Measurements from ENCODE around the gene RMDN2. TPM values are rescaled to one million over a fixed set of nuclear protein-coding genes. Genes with fewer than 3 reads are reported as not detected.

The RMDN2 gene
- total RNA-seq, 2 experiments from 2014 or later, result 1.9 to 2.2 TPM

DNA sequence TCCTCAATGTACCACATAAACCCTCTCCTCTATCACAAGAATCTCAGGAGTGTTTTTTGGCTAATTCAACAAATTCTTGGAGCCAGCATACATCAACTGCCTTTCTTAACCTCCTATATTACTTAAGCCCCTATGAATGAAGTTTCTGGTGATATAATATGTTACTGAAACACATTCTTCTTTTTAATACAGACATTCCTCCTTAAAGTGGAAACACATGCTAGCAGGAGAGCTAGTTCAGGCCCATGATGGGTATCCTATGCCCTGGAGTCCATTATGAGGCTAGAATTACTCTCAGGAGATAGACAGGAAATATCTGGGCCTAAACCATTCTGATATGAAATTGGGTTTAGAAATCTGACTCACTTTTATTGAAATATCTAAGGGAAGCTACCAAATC, 26.6 kb upstream of the RMDN2 start:
- Mint-ChIP-seq H3K27me3 (ENCODE audit: low read depth) (peaks cover 2% of the 10 kb centered on the region), H3K9me3 (ENCODE audit: insufficient read depth) (peaks cover 9% of the 10 kb centered on the region), H3K4me1 (ENCODE audit: low read depth) (peaks cover under 1% of the 10 kb centered on the region), H3K36me3 (ENCODE audit: low read depth) (peaks cover 5% of the 10 kb centered on the region), H3K4me3 (no peak overlapping the region), H3K27ac (no peak overlapping the region)
- ATAC-seq (no peak), DNase-seq (no peak)
- CTCF ChIA-PET, result interaction anchor here (2.6 kb wide), 1 partner anchor 21 kb away, joined by 12 read pairs; no protein-coding TSS in a partner anchor
- POLR2A ChIA-PET, result no interaction called here

DNA sequence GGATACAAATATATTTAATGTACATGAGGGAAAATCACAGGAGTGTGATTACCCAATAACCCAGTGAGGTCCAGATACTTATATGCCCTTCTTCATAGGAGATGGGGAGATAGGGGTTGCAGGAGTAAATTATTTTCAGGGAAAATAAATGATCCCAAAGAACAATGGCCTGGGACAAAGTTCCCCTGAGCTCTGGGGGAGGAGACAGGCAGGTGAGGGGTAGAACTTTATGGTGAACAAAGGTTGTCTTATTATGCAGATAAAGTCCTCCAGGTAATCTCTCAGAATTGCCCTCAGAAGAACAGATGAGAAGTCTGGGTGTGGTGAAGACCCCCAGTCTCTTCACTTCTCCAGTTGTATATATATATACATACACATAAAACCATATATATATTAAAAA, 22.1 kb upstream of the RMDN2 start:
- Mint-ChIP-seq H3K4me1 (ENCODE audit: low read depth) (no peaks in the 10 kb centered on the region), H3K4me3 (no peak overlapping the region), H3K36me3 (ENCODE audit: low read depth) (peaks cover 5% of the 10 kb centered on the region), H3K27ac (no peak overlapping the region), H3K27me3 (ENCODE audit: low read depth) (peaks cover 13% of the 10 kb centered on the region), H3K9me3 (ENCODE audit: insufficient read depth) (peaks cover 9% of the 10 kb centered on the region)
- DNase-seq (no peak), ATAC-seq (no peak)
- POLR2A ChIA-PET, result no interaction called here
- CTCF ChIA-PET, result interaction anchor here (1.2 kb wide), 1 partner anchor 26 kb away, joined by 4 read pairs; no protein-coding TSS in a partner anchor

DNA sequence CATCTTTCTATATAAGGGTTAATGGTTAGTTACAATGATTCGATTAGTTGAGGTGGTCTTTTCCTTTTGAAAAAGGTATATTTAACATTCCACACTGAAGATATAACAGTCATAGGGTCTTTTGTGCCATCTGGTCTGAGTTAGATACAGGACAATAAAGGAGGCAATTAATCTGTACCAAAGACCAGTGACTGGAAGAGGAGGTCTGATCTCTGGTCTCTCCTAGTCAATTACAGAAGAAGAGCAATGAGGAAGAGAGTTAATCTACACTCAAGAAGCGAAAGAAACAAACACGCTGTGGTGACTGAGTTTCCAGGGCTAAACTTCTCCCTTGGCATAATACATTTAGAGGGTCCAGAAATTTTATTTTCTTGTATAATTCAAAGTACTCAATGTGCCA, 20.7 kb upstream of the RMDN2 start:
- ATAC-seq (no peak), DNase-seq (no peak)
- Mint-ChIP-seq H3K27me3 (ENCODE audit: low read depth) (peaks cover 13% of the 10 kb centered on the region), H3K9me3 (ENCODE audit: insufficient read depth) (peaks cover 9% of the 10 kb centered on the region), H3K4me3 (no peak overlapping the region), H3K36me3 (ENCODE audit: low read depth) (peaks cover 5% of the 10 kb centered on the region), H3K27ac (no peak overlapping the region), H3K4me1 (ENCODE audit: low read depth) (no peaks in the 10 kb centered on the region)
- CTCF ChIA-PET, result no interaction called here
- POLR2A ChIA-PET, result no interaction called here

GRCh38 chr2:37904993-37905392, 20.1 kb upstream of the RMDN2 start:
- no peak for ATAC-seq
- Mint-ChIP-seq H3K36me3 (ENCODE audit: low read depth) (peaks cover 4% of the 10 kb centered on the region), H3K27me3 (ENCODE audit: low read depth) (peaks cover 13% of the 10 kb centered on the region), H3K27ac (no peak overlapping the region), H3K4me1 (ENCODE audit: low read depth) (no peaks in the 10 kb centered on the region), H3K9me3 (ENCODE audit: insufficient read depth) (peaks cover 9% of the 10 kb centered on the region), H3K4me3 (no peak overlapping the region)
- POLR2A ChIA-PET, result no interaction called here
- no peak for DNase-seq
- CTCF ChIA-PET, result no interaction called here

DNA sequence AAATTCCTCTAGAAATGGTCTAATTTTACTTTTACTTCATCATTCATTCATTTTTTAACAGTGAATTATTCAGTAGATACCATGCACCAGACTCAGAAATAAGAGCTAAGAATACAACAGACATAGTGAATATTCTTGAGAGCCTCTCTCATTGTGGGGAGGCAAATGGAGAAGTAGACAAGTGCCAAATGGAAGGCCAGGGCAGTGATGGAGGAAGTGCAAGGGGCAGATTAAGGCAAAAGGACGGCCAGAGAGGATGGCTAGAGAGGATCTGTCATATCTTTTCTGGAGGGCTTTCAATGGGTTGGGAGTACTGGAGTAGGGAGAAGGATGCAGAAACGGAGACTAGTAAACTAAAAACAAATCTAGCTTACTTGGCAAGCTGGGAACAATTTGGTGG, 19.0 kb upstream of the RMDN2 start:
- ChIA-PET CTCF (no interaction called here), POLR2A (no interaction called here)
- H3K4me1 Mint-ChIP-seq (ENCODE audit: low read depth), result no peaks in the 10 kb centered on the region
- peaks cover 13% of the 10 kb centered on the region for H3K27me3 Mint-ChIP-seq (ENCODE audit: low read depth)
- H3K36me3 Mint-ChIP-seq (ENCODE audit: low read depth), result peaks cover 1% of the 10 kb centered on the region
- H3K4me3 Mint-ChIP-seq, result no peak overlapping the region
- no peak for ATAC-seq
- H3K9me3 Mint-ChIP-seq (ENCODE audit: insufficient read depth), result peaks cover 9% of the 10 kb centered on the region
- DNase-seq, result no peak
- H3K27ac Mint-ChIP-seq, result no peak overlapping the region

- no peak for DNase-seq
- CTCF ChIA-PET, result interaction anchor here (1.0 kb wide), 1 partner anchor 170 kb away, joined by 3 read pairs; no protein-coding TSS in a partner anchor
- H3K4me1 Mint-ChIP-seq (ENCODE audit: low read depth), result no peaks in the 10 kb centered on the region
These were observed 17.4 kb upstream of the RMDN2 start for GRCh38 chr2:37907501-37908225.

DNA sequence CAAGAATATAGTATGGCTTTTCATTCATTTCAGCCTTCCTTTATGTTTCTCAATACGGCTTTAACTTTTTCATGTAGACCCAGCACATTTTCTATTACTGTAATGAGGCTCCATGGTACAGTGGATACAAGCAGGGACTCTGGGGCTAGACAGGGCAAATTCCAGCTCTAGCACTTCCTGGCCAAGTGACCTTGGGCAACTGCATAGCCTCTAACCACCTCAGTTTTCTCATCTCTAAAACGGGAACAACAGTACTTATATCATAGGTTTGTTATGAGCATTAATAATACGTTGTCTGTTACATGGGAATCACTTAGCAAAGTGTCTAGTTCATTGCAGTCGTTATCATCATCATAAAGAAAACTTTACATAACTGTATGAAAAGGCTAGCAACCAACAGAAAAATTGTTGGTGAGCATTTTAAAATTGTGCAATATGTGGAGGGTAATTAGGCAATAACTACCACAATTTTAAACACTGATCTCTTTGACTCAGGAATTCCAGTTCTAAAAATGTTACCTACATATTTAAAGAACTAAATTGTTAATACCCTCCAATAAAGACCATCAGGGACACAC, 13.7 kb upstream of the RMDN2 start:
- Mint-ChIP-seq H3K4me1 (ENCODE audit: low read depth) (no peaks in the 10 kb centered on the region), H3K9me3 (ENCODE audit: insufficient read depth) (no peaks in the 10 kb centered on the region), H3K4me3 (no peak overlapping the region), H3K27me3 (ENCODE audit: low read depth) (peaks cover 18% of the 10 kb centered on the region), H3K36me3 (ENCODE audit: low read depth) (no peaks in the 10 kb centered on the region), H3K27ac (no peak overlapping the region)
- POLR2A ChIA-PET, result no interaction called here
- CTCF ChIA-PET, result no interaction called here
- DNase-seq, result no peak
- no peak for ATAC-seq

More at GRCh38 chr2:37907501-37908225, 17.4 kb upstream of the RMDN2 start:
- no peak overlapping the region for H3K4me3 Mint-ChIP-seq
- H3K9me3 Mint-ChIP-seq (ENCODE audit: insufficient read depth), result no peaks in the 10 kb centered on the region
- H3K36me3 Mint-ChIP-seq (ENCODE audit: low read depth), result no peaks in the 10 kb centered on the region
- ATAC-seq, result no peak
- no peak overlapping the region for H3K27ac Mint-ChIP-seq
- POLR2A ChIA-PET, result no interaction called here
- peaks cover 13% of the 10 kb centered on the region for H3K27me3 Mint-ChIP-seq (ENCODE audit: low read depth)

- DNase-seq, result no peak
- no peak for ATAC-seq
- peaks cover 21% of the 10 kb centered on the region for H3K27me3 Mint-ChIP-seq (ENCODE audit: low read depth)
- no peaks in the 10 kb centered on the region for H3K36me3 Mint-ChIP-seq (ENCODE audit: low read depth)
- H3K4me1 Mint-ChIP-seq (ENCODE audit: low read depth), result peaks cover 1% of the 10 kb centered on the region
- no peaks in the 10 kb centered on the region for H3K9me3 Mint-ChIP-seq (ENCODE audit: insufficient read depth)
- no peak overlapping the region for H3K27ac Mint-ChIP-seq
- ChIA-PET POLR2A (no interaction called here), CTCF (interaction anchor here (0.7 kb wide), 1 partner anchor 516 kb away, joined by 3 read pairs; no protein-coding TSS in a partner anchor)
- H3K4me3 Mint-ChIP-seq, result no peak overlapping the region
These were observed 13.0 kb upstream of the RMDN2 start for GRCh38 chr2:37912056-37912455.

DNA sequence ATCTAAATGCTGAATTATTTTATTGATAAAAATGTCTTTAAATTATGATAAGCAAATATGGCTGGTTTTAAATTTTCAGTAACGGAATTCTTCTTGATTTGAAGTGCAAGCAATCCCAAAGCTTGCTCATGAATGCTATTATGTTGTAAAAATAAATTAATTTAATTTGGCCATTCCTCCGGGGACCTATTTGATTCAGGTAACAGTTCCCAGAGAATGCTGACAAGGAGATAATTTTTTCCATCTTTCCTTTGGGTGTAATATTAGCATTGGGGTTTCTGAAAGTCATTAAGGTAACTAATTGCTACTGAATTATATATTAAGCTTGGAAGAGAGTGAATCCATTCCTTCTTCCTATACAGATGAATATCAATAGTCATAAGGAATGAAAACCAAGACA, 12.5 kb upstream of the RMDN2 start:
- no peaks in the 10 kb centered on the region for H3K36me3 Mint-ChIP-seq (ENCODE audit: low read depth)
- H3K27me3 Mint-ChIP-seq (ENCODE audit: low read depth), result peaks cover 23% of the 10 kb centered on the region
- peaks cover 1% of the 10 kb centered on the region for H3K4me1 Mint-ChIP-seq (ENCODE audit: low read depth)
- ATAC-seq, result no peak
- H3K4me3 Mint-ChIP-seq, result no peak overlapping the region
- ChIA-PET POLR2A (no interaction called here), CTCF (interaction anchor here (0.7 kb wide), 1 partner anchor 517 kb away, joined by 3 read pairs; no protein-coding TSS in a partner anchor)
- no peak overlapping the region for H3K27ac Mint-ChIP-seq
- DNase-seq, result no peak
- no peaks in the 10 kb centered on the region for H3K9me3 Mint-ChIP-seq (ENCODE audit: insufficient read depth)

DNA sequence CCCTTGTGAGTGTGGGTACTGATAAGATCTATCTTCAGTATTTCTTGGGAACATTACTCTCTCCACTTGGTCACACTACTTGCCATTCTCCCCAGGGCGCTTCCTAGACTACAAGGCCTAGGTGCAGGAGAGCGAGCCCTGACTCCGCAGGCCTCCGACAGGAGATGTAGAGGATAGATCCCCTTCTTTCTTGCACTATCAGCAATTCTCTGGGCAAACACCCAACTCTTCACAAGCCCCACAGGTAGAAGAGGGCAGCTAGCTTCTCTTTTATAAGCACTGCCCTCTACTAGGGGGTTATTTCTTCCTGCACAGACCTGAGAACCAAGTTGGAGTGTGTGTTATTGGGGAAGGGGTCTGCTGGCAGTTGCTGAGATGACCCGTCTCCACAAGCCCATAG, 10.7 kb upstream of the RMDN2 start:
- Mint-ChIP-seq H3K27ac (no peak overlapping the region), H3K9me3 (ENCODE audit: insufficient read depth) (no peaks in the 10 kb centered on the region), H3K27me3 (ENCODE audit: low read depth) (peaks cover 24% of the 10 kb centered on the region), H3K4me3 (no peak overlapping the region), H3K36me3 (ENCODE audit: low read depth) (no peaks in the 10 kb centered on the region), H3K4me1 (ENCODE audit: low read depth) (peaks cover 1% of the 10 kb centered on the region)
- ChIA-PET CTCF (no interaction called here), POLR2A (no interaction called here)
- ATAC-seq (no peak), DNase-seq (no peak)

DNA sequence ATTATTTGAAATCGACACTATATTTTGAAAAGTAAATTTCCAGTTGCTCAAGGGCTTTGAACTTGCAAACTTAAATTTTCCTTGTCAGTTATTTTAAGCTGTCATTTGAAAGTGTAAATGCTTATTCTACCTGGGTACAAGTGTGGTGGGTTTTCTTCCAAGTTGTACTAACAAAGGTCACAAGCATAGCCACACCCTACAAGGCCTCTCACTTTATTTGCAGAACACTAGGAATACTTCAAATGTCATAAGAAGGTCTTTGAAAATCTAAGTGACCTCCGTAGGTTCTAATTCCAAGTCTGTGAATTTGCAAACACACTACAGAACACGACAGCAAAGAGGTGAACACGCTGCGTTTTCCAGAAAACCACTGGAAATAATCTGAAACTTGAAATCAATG, 9.3 kb upstream of the RMDN2 start:
- POLR2A ChIA-PET, result no interaction called here
- Mint-ChIP-seq H3K4me3 (no peak overlapping the region), H3K9me3 (ENCODE audit: insufficient read depth) (no peaks in the 10 kb centered on the region), H3K27me3 (ENCODE audit: low read depth) (peaks cover 27% of the 10 kb centered on the region), H3K4me1 (ENCODE audit: low read depth) (peaks cover 1% of the 10 kb centered on the region), H3K27ac (no peak overlapping the region), H3K36me3 (ENCODE audit: low read depth) (no peaks in the 10 kb centered on the region)
- CTCF ChIA-PET, result no interaction called here
- no peak for ATAC-seq
- no peak for DNase-seq

DNA sequence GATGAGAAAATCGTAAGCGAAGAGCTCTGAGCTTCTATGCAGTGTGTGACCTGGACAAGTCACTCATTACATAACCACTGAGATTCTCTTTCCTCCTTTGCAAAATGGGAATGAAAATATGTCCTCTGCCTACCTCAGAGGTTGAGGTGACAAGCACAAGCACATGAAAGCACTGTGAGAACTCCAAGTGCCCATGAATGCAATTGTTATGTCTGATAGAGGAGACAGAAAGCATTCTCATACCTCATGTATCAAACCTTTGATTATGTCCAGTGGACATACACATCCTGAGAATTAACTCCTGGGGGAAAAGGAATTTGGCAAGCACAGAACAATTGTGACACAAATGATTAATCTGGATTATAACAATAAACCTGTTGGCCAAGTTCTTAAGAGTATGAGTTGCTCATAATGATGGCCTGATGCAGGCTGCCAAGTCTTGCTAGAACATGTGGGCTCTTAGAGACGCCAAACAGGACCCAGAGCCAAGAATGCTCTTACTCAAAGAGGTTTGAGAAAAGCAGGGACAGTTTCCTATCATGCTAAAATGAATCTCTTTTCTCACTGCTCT, 8.5 kb upstream of the RMDN2 start:
- ATAC-seq, result no peak
- DNase-seq, result no peak
- ChIA-PET POLR2A (no interaction called here), CTCF (no interaction called here)
- Mint-ChIP-seq H3K27me3 (ENCODE audit: low read depth) (peaks cover 32% of the 10 kb centered on the region), H3K4me3 (no peak overlapping the region), H3K27ac (no peak overlapping the region), H3K9me3 (ENCODE audit: insufficient read depth) (no peaks in the 10 kb centered on the region), H3K4me1 (ENCODE audit: low read depth) (peaks cover 1% of the 10 kb centered on the region), H3K36me3 (ENCODE audit: low read depth) (no peaks in the 10 kb centered on the region)

Measured in activated CD8-positive, alpha-beta T cell treated with anti-CD3 and anti-CD28 coated beads, Interleukin-2, amount 10 ng/mL, durations not matched to agents 7 days and 5 days (primary cell).